ENCODE measurements around the gene ZC3H13. TPM values are rescaled to one million over a fixed set of nuclear protein-coding genes. Genes with fewer than 3 reads are reported as not detected.

The ZC3H13 gene
- total RNA-seq, 1 donor: 21.2 TPM

- no peak for DNase-seq (ENCODE audit: low read depth)
- TF ChIP-seq, protein P1, sequence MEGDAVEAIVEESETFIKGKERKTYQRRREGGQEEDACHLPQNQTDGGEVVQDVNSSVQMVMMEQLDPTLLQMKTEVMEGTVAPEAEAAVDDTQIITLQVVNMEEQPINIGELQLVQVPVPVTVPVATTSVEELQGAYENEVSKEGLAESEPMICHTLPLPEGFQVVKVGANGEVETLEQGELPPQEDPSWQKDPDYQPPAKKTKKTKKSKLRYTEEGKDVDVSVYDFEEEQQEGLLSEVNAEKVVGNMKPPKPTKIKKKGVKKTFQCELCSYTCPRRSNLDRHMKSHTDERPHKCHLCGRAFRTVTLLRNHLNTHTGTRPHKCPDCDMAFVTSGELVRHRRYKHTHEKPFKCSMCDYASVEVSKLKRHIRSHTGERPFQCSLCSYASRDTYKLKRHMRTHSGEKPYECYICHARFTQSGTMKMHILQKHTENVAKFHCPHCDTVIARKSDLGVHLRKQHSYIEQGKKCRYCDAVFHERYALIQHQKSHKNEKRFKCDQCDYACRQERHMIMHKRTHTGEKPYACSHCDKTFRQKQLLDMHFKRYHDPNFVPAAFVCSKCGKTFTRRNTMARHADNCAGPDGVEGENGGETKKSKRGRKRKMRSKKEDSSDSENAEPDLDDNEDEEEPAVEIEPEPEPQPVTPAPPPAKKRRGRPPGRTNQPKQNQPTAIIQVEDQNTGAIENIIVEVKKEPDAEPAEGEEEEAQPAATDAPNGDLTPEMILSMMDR (IDR thresholded peaks at IDR 0.05; ENCODE audit: insufficient read depth, low read depth, low read length): no peak
- no peak overlapping the region for H3K4me3 ChIP-seq (ENCODE audit: low read depth, low read length)
Measured at GRCh38 chr13:46063292-46063691, 10.7 kb upstream of the ZC3H13 start.

- H3K4me3 ChIP-seq (ENCODE audit: low read depth, low read length): no peak overlapping the region
- DNase-seq (ENCODE audit: low read depth): peak; percentile 48
- TF ChIP-seq, protein P1 (IDR thresholded peaks at IDR 0.05; ENCODE audit: insufficient read depth, low read depth, low read length): no peak
Measured at GRCh38 chr13:46062185-46062584, 9.6 kb upstream of the ZC3H13 start.

- TF ChIP-seq, protein P1 (IDR thresholded peaks at IDR 0.05; ENCODE audit: insufficient read depth, low read depth, low read length): no peak
- no peak overlapping the region for H3K4me3 ChIP-seq (ENCODE audit: low read depth, low read length)
- no peak for DNase-seq (ENCODE audit: low read depth)
Measured at GRCh38 chr13:46059405-46059804, 6.9 kb upstream of the ZC3H13 start.

DNA sequence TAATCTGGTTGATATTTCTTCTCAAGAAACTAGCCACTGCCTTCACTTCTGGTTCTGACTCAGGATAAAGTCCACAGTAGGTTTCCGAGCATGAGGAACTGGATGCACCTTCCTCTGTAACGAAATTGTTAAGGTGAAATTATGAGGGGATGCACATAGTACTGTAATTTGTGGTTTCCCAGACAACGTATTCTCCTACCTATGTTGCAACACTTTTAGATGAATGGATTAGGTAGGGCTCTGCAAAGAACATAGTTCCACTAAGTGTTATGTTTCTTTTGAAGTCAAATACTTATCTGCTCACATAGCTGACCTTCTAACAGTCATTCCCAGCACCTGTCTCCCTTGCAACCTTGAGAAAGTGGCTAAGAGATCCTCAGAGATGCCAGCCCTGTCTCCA lies 5.7 kb upstream of the ZC3H13 start:
- TF ChIP-seq, protein P1 (IDR thresholded peaks at IDR 0.05; ENCODE audit: insufficient read depth, low read depth, low read length): no peak
- H3K4me3 ChIP-seq (ENCODE audit: low read depth, low read length): no peak overlapping the region
- DNase-seq (ENCODE audit: low read depth): no peak

GRCh38 chr13:46057256-46058015 lies 4.9 kb upstream of the ZC3H13 start:
- DNase-seq (ENCODE audit: low read depth): no peak
- TF ChIP-seq, protein P1 (IDR thresholded peaks at IDR 0.05; ENCODE audit: insufficient read depth, low read depth, low read length): no peak
- H3K4me3 ChIP-seq (ENCODE audit: low read depth, low read length): no peak overlapping the region

DNA sequence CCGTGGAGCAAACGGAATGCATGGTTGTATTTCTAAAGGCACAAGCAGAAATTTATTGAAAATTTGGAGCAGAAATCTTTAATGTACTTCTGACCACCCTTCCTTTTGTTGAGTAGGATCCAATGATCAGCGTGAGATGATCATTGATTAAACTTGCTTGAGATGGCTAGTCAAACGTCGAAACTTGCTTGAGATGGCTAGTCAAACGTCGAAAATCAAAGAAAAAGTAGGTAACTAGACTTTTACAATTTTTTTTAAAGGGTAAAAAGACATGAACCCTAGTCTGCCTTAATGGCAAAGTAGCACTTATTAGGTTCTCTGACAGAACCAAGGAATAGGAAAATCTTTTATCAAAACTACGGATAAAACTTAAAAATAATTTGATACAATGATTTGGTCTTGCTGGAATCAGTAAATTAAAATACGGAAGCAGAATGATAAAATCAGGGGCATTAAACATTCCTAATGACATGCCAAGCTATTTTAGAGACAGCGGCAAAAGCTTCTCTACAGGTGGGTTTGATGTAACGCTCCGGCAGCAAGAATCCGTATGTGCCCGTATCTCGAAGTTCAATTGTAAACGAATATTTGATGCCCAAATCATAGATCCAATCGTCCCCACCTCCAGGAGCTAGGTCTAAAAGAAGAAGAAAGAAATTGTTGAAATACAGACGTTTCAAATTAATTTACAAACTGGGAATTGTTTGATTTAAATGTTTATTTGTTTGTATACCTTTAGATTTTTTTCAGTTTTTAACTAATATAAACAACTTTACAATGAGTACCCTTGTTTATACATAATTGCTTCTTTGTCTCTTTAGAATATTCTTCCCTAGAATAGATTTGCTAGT lies 841 bp upstream of the ZC3H13 start:
- TF ChIP-seq, protein P1 (IDR thresholded peaks at IDR 0.05; ENCODE audit: insufficient read depth, low read depth, low read length): no peak
- no peak for DNase-seq (ENCODE audit: low read depth)

More for the DNA sequence above, 841 bp upstream of the ZC3H13 start:
- peak overlapping the region; percentile 96 for H3K4me3 ChIP-seq (ENCODE audit: low read depth, low read length)
